Astrocyte of the hippocampus (primary cell): Measurements from ENCODE around the gene FOLH1.
"Not testable (repeated sequence)": the region's sequence is repeated elsewhere in the genome, so short reads cannot be mapped to it uniquely, and the experiment has no call there.

ENCODE experiments used
- DNase-seq: peaks from one replicate; pipeline ENCODE4 v3.0.0; 2011; ENCODE audit warnings: low read depth, low spot score

FOLH1 gene

GRCh38 chr11:49177936-49178335 is 30.5 kb downstream of the FOLH1 start:
- DNase-seq = not testable (repeated sequence)

GRCh38 chr11:49175378-49175777 is 33.0 kb downstream of the FOLH1 start:
- DNase-seq = not testable (repeated sequence)

GRCh38 chr11:49174691-49175366 is 33.6 kb downstream of the FOLH1 start:
- not testable (repeated sequence) for DNase-seq

- DNase-seq = not testable (repeated sequence)
Observed at GRCh38 chr11:49171613-49172012, 36.8 kb downstream of the FOLH1 start.

GRCh38 chr11:49169579-49169978 is 38.8 kb downstream of the FOLH1 start:
- DNase-seq = not testable (repeated sequence)

GRCh38 chr11:49168992-49169391 is 39.4 kb downstream of the FOLH1 start:
- DNase-seq = not testable (repeated sequence)

- no peak for DNase-seq
Observed at GRCh38 chr11:49151211-49151610, 57.2 kb downstream of the FOLH1 start.

GRCh38 chr11:49102356-49102755 is 106.0 kb downstream of the FOLH1 start:
- DNase-seq = not testable (repeated sequence)
